ENCODE measurements around the gene NCBP2.

The NCBP2 gene

DNA sequence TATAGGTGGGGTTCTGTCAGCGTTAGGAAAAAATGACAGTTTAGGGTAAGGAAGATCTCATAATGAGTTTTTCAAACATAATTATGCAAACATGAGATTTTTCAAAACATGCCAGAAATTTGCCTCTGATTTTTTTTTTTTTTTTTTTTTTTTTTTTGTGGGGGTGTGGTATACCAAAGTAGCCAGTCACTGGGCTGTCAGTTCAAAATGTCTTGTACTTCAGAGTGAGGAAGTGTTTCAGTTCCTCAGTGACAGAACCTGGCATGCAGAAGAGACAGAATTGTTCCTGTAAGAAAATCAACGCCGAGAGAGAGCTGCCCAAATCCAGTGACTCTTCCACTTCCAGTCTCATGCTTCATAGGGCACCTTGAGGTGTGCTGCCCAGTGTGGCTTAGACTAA is 9.7 kb downstream of the NCBP2 start:
- DNase-seq: no peak

DNA sequence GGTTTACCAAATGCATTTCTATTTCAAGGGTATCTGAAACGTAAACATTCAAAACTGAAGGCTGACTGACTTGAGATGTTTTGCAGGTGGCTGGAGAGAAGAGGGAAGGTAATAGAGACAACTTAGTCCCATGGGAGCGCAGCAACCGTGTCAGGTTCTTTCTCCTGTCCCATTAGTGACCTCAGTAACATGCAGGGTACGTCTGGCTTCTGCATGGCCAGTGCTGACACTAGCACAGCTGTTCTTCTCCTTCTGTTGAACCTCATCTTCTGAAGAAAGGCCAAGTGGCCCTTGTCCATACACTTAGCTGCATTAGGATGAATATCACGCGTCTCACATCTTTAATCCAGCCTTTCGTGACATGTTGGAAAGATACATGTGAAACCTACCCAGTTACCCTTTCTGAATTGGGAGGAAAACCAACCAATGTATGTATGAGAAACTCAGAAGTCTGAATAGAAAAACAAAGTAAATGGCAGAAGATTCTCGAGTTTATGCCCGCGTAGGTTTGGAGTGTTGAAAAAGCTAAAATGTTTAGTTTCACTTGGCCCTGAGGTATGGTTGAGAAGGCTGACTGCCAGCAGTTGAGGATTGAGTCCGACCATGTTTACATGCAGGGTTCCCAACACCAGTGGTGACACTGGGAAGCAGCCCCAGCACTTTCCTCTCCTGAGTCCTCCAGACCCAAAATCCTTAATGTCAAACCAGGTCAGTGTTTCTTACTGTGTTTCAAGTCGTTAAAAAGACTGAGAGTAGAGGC is 10.3 kb downstream of the NCBP2 start:
- DNase-seq: no peak

DNA sequence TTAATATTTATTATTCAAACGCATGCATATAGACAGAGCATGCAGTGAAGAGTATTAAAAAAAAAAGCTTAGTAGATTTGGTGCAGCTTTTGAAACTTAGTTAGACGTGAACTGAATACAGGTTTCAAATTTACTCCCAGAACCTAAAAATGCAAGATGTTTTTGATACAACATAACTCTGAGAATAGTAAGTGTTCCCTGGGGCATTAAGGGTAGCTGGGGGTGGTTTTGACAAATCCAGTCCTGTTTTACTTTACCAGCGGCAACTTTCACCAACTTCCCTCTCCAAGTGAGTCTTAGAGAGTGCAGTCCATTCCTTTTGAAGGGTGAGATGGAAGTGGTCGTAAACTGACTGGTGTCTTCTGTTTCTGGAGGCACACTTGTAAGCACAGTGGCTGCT is 11.2 kb downstream of the NCBP2 start:
- DNase-seq: no peak

DNA sequence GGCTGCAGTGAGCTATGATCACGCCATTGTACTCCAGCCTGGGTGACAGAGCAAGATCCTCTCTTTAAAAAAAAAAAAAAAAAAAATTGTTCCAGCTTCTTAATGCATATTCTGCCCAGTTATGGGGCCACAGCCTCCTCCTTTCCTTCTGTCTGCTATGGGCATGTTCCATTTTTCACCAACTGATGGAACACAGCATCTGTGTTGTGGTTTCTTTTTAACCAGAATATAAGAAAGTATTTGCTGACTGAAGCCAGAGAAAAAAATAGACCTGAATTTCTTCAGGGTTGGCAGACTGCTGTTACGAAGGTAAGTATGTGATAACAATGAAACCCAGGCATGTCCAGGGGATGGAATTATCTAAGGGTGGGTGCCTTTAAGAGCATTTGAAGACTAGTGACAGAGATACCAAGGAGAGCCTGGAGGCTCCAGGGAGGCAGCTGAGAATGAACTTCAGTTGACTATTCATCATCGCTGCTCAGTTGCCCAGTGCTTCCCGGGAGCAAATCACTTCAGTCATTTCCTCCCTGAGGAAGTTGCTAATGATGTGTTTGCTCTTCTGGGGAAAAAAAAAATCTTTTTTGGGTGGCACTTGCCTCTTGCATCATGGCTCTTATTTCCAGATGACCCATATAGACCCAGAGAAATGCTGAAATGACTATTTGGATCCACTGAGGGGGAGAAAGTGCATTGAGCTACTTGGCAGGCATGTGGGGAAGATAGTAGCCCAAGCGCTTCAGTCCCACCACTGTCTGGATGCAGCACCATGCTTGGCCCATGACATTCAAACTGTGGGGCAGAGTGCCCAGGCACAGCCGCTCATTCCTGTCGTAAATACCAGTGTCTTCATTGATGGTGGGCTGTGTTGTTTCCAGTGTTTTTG is 14.5 kb downstream of the NCBP2 start:
- DNase-seq: no peak

DNA sequence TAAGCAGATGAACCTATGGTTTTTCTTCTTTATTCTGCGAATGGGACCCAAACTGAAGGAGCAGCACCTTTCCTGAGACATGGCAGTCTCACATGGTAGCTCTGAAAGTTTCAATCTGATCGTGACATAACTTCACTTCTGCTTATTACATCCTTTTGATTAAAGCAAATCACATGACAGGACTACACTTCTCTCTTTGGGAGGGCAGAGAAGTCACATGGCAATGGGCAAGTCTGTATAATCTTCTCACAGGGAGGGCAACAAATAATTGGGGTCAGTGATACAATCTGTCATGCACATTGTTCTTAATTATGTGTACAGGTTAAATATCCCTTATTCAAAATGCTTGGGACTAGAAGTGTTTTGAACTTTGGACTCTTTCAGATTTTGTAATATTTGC is 21.6 kb downstream of the NCBP2 start:
- DNase-seq: no peak

DNA sequence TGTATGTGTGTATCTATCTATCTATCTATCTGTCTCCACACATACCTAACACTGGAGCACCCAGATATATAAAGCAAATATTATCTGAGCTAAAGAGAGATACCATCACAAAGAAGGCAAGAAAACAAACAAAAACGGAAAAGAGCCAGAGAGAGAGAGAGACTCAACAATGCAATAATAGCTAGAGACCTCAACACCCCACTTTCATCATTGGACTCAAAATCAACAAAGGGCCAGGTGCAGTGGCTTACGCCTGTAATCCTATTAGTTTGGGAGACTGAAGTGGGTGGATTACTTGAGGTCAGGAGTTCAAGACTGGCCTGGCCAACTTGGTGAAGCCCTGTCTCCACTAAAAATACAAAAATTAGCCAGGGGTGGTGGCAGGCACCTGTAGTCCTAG is 23.4 kb downstream of the NCBP2 start:
- DNase-seq: no peak

DNA sequence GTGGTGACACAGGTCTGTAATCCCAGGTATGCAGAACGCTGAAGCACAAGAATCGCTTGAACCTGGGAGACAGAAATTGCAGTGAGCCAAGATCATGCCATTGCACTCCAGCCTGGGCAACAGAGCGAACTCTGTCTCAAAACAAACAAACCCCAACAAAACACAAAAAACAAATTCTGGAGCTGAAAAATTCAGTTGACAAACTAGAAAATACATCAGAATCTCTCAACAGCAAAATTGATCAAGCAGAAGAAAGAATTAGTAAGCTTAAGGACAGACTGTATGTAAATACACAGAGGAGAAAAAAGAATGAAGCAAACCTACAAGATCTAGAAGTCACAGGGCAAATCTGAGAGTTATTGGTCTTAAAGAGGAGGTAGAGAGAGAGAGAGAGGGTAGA is 25.3 kb downstream of the NCBP2 start:
- DNase-seq: no peak

DNA sequence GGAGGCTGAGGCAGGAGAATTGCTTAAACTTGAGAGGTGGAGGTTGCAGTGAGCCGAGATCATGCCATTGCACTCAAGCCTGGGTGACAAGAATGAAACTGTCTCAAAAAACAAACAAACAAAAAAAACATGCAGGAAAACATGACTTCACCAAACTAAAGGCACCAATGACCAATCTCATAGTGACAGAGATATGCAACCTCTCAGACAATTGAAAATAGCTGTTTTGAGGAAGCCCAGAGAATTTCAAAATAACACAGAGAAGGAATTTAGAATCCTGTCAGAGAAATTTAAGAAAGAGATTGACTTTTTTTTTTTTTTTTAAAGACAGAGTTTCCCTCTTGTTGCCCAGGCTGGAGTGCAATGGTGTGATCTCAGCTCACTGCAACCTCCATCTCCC is 26.1 kb downstream of the NCBP2 start:
- no peak for DNase-seq

DNA sequence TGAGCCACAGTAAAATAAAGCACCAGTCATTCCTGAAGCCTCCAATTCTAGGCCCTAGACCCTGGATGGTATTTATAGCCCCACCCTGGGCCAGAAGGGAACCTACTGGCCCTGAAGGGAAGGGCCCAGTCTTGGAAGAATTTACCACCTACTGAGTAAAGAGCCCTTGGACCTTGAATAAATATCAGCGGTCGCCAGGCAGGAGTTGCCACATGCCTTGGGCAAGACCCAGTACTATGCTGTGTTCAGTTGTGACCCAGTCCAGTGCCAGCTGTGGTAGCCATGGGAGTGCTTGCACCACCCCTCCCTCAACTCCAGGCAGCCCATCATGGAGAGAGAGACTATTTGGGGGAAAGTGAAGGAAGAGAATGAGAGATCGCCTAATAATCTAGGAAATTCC is 27.0 kb downstream of the NCBP2 start:
- DNase-seq: no peak

DNA sequence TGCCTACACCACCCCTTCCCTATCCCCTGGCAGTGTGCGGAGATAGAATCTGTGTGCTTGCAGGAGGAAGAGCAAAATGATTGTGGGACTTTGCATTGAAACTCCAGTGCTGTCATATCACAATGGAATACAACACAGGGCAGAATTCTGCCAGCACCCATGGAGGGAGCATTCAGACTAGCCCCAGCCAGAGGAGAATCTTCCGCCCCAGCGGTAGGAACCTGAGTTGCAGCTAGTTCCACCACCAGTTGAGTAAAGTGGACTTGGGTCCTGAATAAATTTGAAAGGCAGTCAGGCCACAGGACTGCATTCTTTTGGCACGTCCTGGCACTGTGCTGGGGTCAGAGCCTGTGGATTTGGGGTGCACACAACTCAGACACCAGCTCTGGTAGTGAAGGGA is 27.5 kb downstream of the NCBP2 start:
- DNase-seq: no peak

DNA sequence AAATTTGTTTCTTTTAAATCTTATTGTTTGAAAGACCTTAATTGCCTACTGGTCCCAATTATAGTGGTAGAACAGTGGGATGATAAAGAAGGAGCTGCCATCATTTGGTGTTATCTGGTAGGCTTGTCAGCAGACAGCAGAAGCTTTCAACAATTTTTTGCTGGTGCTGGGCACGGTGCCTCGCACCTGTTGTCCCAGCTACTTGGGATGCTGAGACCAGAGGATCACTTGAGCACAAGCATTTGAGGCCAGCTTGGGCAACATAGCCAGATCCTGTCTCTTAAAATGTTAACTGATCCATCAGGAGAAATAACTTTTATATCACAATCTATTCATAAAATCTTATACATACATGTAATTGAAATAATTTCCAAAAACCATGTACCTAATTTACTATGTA is 38.6 kb downstream of the NCBP2 start:
- DNase-seq: no peak

DNA sequence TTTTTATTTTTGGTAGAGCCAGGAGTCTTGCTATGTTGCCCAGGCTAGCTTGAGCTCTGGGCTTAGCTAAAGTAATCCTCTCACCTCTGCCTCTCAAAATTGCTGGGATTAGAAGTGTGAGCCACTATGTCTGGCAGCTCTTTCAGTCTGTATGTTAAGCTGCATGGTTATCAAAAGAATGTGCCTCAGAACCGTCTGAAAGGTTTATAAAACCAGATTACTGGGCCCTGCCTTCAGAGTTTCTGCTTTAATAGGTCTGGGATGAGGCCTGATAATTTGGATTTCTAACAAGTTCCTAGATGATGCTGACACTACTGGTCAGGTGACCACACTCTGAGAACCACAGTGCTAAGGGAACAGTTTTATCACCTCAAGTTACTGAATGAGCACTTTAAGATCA is 40.0 kb downstream of the NCBP2 start:
- no peak for DNase-seq

DNA sequence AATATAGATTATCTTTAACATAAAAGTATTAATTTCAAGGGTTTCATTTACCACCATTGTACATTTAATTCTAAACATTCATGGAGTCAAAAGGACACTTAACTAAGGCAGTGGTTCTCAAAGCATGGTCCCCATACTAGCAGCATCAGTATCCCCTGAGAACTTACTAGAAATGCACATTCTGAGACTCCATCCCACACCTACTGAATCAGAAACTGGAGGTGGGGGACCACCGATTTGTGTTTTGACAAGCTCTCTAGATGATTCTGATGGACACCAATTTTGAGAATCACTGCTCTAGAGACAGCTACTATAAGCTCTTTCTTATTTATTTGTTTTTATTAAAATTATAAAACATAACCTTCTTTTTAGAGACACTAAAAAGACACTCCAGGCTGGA is 40.6 kb downstream of the NCBP2 start:
- no peak for DNase-seq

DNA sequence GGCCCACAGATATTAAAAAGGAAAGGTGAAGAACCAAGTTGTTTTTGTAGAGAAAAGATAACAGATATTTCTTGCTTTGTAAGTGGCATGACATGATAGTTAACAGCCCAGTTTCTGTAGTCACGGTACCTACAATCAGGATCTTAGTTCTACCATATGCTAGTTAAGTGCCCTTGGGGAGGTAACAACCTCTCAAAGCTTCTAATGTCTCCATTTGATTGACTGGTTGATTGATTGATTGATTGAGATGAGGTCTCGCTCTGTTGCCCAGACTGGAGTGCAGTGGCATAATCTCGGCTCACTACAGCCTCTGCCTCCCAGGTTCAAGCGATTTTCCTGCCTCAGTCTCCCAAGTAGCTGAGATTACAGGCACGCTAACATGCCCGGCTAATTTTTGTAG is 46.1 kb downstream of the NCBP2 start:
- DNase-seq: no peak

DNA sequence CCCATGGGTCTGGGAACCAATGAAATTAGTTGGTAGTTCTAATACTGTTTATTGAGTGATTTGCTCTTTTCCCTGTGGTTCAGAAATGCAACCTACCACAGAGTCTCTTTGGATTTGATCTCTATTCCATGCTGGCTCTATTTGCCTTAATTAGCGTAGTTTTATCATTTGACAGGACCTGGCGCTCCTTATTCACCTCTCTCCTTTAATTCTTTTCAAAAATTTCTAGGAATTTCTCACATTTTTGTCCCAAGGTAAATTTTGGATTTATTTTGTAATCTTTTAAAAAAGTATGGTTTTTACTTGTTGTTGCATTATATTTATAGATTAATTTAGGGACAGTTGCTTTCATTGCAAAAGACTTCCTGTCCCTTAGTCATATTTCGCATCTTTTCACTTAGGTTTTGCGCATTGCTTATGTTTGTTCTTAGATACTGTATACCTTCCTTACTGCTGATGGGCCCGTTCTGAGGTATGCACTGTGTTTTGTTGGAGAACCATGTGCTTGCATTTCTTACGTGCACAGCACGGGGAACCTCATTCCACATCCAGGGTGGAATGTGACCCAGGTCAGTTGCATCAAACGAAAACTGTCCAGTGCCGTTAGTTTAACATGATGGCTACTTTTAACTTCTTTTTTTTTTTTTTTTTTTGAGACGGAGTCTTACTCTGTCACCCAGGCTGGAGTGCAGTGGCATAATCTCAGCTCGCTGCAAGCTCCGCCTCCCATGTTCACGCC is 47.6 kb downstream of the NCBP2 start:
- no peak for DNase-seq

DNA sequence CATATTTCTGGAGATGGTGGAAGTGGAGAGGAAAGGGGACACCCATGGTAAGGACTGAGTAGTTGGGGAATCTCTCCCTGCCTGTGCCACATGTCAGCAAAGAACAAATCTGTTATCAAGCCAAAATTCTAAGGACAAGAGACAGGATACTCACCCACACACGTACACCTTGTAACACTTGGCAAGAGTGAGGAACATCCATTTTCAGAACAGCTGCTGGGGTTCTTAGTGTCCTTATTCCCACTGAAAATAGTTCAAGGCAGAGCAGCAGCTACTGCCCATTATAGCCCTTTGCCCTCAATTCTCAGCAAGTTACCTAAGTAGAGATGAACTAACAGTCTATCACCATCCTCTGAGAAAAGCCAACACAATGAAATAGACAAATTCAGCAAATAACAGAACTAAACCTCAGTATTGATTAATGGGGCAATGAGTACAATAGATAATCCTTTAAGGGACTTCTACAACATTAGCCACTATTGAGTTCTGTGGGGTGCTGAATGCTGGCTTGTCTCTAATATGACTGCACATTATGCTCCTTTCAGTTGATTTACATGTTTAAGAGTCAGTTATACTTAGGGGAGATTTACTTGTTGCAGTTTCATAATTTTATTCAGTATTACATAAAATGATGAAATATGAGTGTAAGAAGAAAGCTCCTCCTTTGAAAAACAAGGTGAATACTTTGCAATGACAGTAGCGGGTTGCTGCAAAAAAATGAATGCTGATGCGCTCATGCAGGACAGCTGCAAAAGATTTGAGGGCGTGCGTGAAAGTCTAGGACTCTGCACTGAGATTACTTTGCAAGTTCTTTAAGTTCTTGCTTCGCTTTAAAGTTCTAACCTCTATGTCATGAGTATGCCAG is 52.3 kb downstream of the NCBP2 start:
- DNase-seq: no peak

DNA sequence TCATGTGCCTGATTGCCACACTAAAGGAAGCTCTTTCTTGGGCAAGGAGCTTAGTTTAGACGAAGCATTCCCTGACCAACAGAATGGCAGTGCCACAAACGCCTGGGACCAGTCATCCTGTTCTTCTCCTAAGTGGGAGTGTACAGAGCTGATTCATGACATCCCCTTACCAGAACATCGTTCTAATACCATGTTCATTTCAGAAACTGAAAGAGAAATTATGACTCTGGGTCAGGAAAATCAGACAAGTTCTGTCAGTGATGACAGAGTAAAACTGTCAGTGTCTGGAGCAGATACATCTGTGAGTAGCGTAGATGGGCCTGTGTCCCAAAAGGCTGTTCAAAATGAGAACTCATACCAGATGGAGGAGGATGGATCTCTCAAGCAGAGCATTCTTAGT is 56.2 kb downstream of the NCBP2 start:
- no peak for DNase-seq

All from stimulated activated CD4-positive, alpha-beta T cell treated with anti-CD3 and anti-CD28 coated beads, Interleukin-4, amount 100 ng/mL, for 4 hours (primary cell).